ENCODE results near the gene GRXCR2.
A peak's percentile ranks its signal among the peaks of the same experiment; 100 is the strongest.

Gene GRXCR2

DNA sequence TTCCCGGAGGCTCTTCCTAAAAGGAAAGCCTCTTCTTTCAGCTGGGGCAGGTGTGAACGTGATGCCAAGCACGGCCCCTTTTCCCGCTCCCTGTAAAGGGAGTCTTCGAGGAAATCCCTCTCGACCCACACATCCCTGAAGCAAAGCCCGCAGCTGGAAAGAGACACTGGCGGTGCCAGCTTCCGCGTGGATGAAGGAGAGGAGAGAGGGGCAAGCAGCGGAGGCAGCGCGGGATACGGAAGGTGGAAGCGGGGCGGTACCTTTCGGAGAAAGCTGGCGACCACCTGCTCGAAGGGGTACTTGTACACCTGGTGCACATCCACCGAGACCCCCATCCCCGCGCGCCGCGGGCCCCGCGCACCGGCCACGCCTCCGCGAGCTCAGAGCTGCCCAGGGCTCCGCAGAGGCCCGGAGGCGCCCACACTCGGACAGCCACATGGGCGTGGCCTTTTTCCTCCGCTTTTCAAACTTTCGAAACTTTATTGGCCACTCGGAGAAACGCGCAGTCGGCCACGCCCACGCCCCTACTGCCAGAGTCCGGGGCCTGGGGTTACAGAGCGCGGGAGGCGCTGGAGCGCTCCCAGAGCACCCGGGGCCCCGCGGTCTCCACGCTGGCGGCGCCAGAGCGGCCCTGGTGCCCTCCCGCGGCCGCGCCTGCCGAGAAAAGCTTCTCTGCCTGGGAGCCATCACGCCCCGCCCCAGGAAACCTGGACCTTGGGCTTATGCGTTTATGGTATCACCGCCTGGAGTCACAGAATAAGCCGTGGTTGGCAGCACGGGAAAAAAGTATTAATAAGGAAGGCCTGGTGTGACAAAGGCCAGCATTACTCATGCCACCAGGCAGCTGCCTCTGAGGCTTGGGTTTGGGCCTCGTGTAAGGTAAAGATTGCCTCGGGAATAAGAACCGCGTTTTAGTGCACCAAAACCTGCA is 37.6 kb downstream of the GRXCR2 start, which contains the start of gene PRELID2 (continued):
- TF ChIP-seq ZNF280C (tag by site-specific recombination; IDR thresholded peaks at IDR 0.05): no peak
- TF ChIP-seq, protein P1, sequence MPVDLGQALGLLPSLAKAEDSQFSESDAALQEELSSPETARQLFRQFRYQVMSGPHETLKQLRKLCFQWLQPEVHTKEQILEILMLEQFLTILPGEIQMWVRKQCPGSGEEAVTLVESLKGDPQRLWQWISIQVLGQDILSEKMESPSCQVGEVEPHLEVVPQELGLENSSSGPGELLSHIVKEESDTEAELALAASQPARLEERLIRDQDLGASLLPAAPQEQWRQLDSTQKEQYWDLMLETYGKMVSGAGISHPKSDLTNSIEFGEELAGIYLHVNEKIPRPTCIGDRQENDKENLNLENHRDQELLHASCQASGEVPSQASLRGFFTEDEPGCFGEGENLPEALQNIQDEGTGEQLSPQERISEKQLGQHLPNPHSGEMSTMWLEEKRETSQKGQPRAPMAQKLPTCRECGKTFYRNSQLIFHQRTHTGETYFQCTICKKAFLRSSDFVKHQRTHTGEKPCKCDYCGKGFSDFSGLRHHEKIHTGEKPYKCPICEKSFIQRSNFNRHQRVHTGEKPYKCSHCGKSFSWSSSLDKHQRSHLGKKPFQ (tag by site-specific recombination; IDR thresholded peaks at IDR 0.05): peak; percentile 77
- TF ChIP-seq ZNF664 (tag by site-specific recombination; IDR thresholded peaks at IDR 0.05): no peak
- TF ChIP-seq ZSCAN30 (tag by site-specific recombination; IDR thresholded peaks at IDR 0.05): peak; percentile 83
- no peak for TF ChIP-seq ZNF416 (tag by site-specific recombination; IDR thresholded peaks at IDR 0.05)
- TF ChIP-seq ZBTB17 (tag by site-specific recombination; IDR thresholded peaks at IDR 0.05): peak; percentile 92
- no peak for TF ChIP-seq ZNF121 (tag by site-specific recombination; IDR thresholded peaks at IDR 0.05)
- peak; percentile 91 for TF ChIP-seq ZNF600 (tag by site-specific recombination; IDR thresholded peaks at IDR 0.05)
- peak; percentile 98 for TF ChIP-seq KLF7 (tag by site-specific recombination; IDR thresholded peaks at IDR 0.05; ENCODE audit: borderline replicate concordance)
- TF ChIP-seq PRDM4 (tag by site-specific recombination; IDR thresholded peaks at IDR 0.05): no peak
- TF ChIP-seq GLI2 (tag by site-specific recombination; IDR thresholded peaks at IDR 0.05; ENCODE audit: borderline replicate concordance, low read depth): no peak; the same call in 1 of the 2 replicates
- TF ChIP-seq, protein P2, sequence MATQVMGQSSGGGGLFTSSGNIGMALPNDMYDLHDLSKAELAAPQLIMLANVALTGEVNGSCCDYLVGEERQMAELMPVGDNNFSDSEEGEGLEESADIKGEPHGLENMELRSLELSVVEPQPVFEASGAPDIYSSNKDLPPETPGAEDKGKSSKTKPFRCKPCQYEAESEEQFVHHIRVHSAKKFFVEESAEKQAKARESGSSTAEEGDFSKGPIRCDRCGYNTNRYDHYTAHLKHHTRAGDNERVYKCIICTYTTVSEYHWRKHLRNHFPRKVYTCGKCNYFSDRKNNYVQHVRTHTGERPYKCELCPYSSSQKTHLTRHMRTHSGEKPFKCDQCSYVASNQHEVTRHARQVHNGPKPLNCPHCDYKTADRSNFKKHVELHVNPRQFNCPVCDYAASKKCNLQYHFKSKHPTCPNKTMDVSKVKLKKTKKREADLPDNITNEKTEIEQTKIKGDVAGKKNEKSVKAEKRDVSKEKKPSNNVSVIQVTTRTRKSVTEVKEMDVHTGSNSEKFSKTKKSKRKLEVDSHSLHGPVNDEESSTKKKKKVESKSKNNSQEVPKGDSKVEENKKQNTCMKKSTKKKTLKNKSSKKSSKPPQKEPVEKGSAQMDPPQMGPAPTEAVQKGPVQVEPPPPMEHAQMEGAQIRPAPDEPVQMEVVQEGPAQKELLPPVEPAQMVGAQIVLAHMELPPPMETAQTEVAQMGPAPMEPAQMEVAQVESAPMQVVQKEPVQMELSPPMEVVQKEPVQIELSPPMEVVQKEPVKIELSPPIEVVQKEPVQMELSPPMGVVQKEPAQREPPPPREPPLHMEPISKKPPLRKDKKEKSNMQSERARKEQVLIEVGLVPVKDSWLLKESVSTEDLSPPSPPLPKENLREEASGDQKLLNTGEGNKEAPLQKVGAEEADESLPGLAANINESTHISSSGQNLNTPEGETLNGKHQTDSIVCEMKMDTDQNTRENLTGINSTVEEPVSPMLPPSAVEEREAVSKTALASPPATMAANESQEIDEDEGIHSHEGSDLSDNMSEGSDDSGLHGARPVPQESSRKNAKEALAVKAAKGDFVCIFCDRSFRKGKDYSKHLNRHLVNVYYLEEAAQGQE (tag by site-specific recombination; IDR thresholded peaks at IDR 0.05): no peak
- no peak for TF ChIP-seq ZNF791 (tag by site-specific recombination; IDR thresholded peaks at IDR 0.05)
- no peak for TF ChIP-seq ZNF214 (tag by site-specific recombination; IDR thresholded peaks at IDR 0.05; ENCODE audit: borderline replicate concordance)
- TF ChIP-seq ZEB2 (tag by site-specific recombination; IDR thresholded peaks at IDR 0.05): peak; percentile 76; the same call in 1 of the 2 replicates
- TF ChIP-seq KLF1 (tag by site-specific recombination; IDR thresholded peaks at IDR 0.05): peak; percentile 95
- no peak for TF ChIP-seq ZNF23 (tag by site-specific recombination; IDR thresholded peaks at IDR 0.05; ENCODE audit: borderline replicate concordance)
- TF ChIP-seq ZNF37A (tag by site-specific recombination; IDR thresholded peaks at IDR 0.05): no peak
- TF ChIP-seq OSR2 (tag by site-specific recombination; IDR thresholded peaks at IDR 0.05): no peak
- no peak for TF ChIP-seq ZNF555 (tag by site-specific recombination; conservative IDR thresholded peaks at IDR 0.05)
- no peak for TF ChIP-seq ZNF398 (tag by site-specific recombination; IDR thresholded peaks at IDR 0.05)
- no peak for TF ChIP-seq ZNF658 (tag by site-specific recombination; IDR thresholded peaks at IDR 0.05)
- TF ChIP-seq ZNF184 (tag by site-specific recombination; IDR thresholded peaks at IDR 0.05): no peak
- no peak for TF ChIP-seq ZNF621 (tag by site-specific recombination; IDR thresholded peaks at IDR 0.05)
- TF ChIP-seq ZNF2 (tag by site-specific recombination; IDR thresholded peaks at IDR 0.05): no peak
- TF ChIP-seq ZNF843 (tag by site-specific recombination; IDR thresholded peaks at IDR 0.05): 0 out of 2 replicates have a peak, but pooled peaks have one; percentile 19
- TF ChIP-seq BCL11B (tag by site-specific recombination; IDR thresholded peaks at IDR 0.05; ENCODE audit: low read depth): no peak
- peak; percentile 99 for TF ChIP-seq KLF9 (tag by site-specific recombination; IDR thresholded peaks at IDR 0.05; ENCODE audit: low read depth)

All from HEK293 (cell line).